HUES64 (cell line): Measurements from ENCODE around the gene KCNG4.

ENCODE experiments used
- H3K27ac ChIP-seq: 2 replicates; pipeline ENCODE4 v1.7.0; 2013; ENCODE audit warnings: low read depth, low read length, inconsistent platforms
- H3K27me3 ChIP-seq: 2 replicates; pipeline ENCODE4 v1.6.1; 2013; ENCODE audit warnings: mild to moderate bottlenecking, low read length; ENCODE audit not compliant: insufficient read depth
- H3K36me3 ChIP-seq: 2 replicates; pipeline ENCODE4 v1.6.1; 2013; ENCODE audit warnings: mild to moderate bottlenecking, low read length; ENCODE audit not compliant: insufficient read depth
- H3K4me1 ChIP-seq: 2 replicates; pipeline ENCODE4 v1.6.1; 2013; ENCODE audit warnings: mild to moderate bottlenecking, low read length, moderate library complexity; ENCODE audit not compliant: insufficient read depth
- H3K4me3 ChIP-seq: 2 replicates; pipeline ENCODE4 v1.5.1; 2013; ENCODE audit warnings: mild to moderate bottlenecking, low read length, moderate library complexity
- H3K9ac ChIP-seq: 2 replicates; pipeline ENCODE4 v1.6.1; 2013; ENCODE audit warnings: mild to moderate bottlenecking, low read depth, low read length
- H3K9me3 ChIP-seq: 2 replicates; pipeline ENCODE4 v1.6.1; 2013; ENCODE audit warnings: low read depth, low read length; ENCODE audit not compliant: insufficient read depth
- WGBS: fragments of 150-250, 120-280 bp; methylation state at CpG from one replicate; pipeline ENCODE4 v1.1.7; 2013; ENCODE audit warnings: missing lambda C conversion rate; 5-methylcytosine and 5-hydroxymethylcytosine counted together

The KCNG4 gene

DNA sequence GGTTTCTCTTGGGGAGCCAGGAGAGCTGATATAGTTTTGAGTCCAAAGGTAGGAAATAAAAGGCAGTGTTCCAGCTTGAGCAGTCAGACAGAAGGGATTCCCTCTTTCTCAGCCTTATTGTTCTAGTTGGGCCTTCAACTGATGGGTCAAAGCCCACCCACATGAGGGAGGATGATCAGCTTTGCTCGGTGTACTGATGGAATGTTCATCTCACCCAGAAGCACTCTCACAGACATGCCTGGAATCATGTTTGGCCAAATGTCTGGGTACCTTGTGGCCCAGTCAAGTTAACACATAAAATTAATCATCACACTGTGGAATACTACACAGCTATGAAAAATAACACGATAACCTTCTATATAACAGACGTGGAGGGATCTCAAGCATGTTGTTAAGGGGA, 23.1 kb upstream of the KCNG4 start:
- H3K4me1 ChIP-seq: no peaks in the 10 kb centered on the region
- no peaks in the 10 kb centered on the region for H3K9me3 ChIP-seq
- H3K4me3 ChIP-seq: no peak overlapping the region
- 96% methylated on average over 1 of the region's 3 CpGs for WGBS
- H3K36me3 ChIP-seq: no peaks in the 10 kb centered on the region
- H3K27me3 ChIP-seq: no peaks in the 10 kb centered on the region
- no peak overlapping the region for H3K27ac ChIP-seq
- no peak overlapping the region for H3K9ac ChIP-seq

DNA sequence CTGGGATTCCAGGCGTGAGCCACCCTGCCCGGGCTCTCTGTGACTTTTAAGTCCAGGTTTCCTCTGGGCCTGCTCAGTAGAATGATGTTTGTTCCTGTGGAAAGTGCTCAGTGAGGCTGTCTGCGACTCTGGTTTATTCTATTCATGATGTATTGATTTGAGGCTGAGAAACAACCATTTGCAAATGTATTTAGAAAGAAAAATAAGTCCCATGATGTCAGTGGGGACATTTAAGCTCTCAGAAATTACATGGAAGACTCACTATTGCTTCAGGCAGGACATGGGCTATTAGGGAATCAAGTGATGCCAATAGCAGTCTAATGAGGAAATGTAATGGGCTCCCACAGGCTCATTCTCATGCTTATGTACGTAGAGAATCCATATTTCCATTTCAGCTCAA, 22.2 kb upstream of the KCNG4 start:
- no peaks in the 10 kb centered on the region for H3K9me3 ChIP-seq
- H3K36me3 ChIP-seq: no peaks in the 10 kb centered on the region
- no peaks in the 10 kb centered on the region for H3K4me1 ChIP-seq
- H3K27ac ChIP-seq: no peak overlapping the region
- H3K9ac ChIP-seq: no peak overlapping the region
- H3K4me3 ChIP-seq: no peak overlapping the region
- no peaks in the 10 kb centered on the region for H3K27me3 ChIP-seq
- WGBS: 93% methylated on average over 3 of the region's 4 CpGs

DNA sequence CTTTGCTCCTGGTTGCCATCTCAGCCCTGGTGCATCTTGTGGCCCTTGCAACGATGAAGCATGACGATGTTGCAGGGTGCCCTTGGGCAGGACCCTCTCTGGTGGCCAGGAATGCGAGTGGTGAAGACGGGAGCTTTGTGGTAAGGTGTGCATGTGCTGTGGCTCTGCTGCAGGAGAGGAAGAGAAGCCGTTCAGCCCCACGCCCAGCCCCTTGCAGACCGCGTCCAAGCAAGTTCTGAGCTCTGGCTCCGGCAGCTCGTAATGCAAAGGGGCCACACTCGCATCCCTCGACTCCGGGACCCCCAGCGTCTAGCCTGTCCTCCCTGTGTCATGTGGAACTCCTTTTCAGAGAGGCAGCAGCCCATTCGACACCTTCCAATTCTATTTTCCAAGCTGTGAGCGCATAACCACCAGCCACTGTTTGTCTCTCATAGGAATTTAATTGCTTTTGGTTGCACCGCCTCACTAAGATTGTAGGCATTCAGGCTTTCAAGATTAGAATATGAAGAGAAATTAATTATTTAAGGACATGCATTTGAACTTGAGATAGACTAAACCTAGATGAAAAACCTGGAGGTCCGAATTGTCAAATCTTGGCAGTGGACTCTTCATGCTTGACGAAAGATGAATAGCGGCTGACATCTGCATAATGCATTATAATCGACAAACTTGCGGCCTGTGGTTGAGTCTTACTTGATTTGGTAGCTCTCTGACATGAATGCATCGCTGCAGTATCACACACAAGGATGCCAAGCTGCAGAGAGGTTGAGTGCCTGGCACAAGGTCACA, 21.1 kb upstream of the KCNG4 start:
- no peak overlapping the region for H3K27ac ChIP-seq
- H3K27me3 ChIP-seq: no peaks in the 10 kb centered on the region
- H3K9ac ChIP-seq: no peak overlapping the region
- H3K36me3 ChIP-seq: no peaks in the 10 kb centered on the region
- no peaks in the 10 kb centered on the region for H3K9me3 ChIP-seq
- WGBS: 92% methylated on average over 23 of the region's 23 CpGs
- H3K4me3 ChIP-seq: no peak overlapping the region
- H3K4me1 ChIP-seq: no peaks in the 10 kb centered on the region

DNA sequence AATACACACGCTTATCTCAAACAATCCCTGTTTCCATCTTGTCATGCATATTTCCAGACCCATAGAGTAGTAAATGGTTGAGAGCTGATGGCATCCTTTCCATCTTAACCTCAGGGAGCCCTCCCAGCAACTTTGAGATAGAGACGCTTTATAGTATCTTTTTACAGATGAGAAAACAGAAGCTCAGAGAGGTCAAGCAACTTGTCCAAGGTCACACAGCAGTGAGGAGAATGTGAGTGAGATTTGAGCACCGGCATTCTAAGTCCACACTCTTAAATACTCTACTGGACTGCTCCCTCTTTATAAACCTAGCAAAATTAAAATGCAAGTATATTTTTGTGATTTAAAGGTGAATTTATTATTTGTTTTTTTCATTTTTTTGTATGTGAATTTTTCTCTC, 19.9 kb upstream of the KCNG4 start:
- H3K27me3 ChIP-seq: no peaks in the 10 kb centered on the region
- H3K9me3 ChIP-seq: no peaks in the 10 kb centered on the region
- WGBS: 100% methylated on average over 1 of the region's 3 CpGs
- no peak overlapping the region for H3K27ac ChIP-seq
- no peak overlapping the region for H3K4me3 ChIP-seq
- H3K4me1 ChIP-seq: no peaks in the 10 kb centered on the region
- no peak overlapping the region for H3K9ac ChIP-seq
- H3K36me3 ChIP-seq: no peaks in the 10 kb centered on the region

DNA sequence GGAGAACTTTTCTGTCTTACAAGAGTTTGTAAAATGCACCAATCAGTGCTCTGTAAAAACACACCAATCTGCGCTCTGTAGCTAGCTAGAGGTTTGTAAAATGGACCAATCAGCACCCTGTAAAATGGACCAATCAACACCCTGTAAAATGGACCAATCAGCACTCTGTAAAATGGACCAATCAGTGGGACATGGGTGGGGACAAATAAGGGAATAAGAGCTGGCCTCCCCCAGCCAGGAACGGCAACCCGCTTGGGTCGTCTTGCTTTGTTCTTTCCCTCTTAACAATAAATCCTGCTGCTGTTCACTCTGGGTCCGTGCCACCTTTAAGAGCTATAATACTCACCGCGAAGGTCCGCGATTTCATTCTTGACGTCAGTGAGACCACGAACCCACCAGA, 18.5 kb upstream of the KCNG4 start:
- Histone ChIP-seq H3K27ac (no peak overlapping the region), H3K4me1 (no peaks in the 10 kb centered on the region), H3K36me3 (no peaks in the 10 kb centered on the region), H3K9ac (no peak overlapping the region), H3K9me3 (no peaks in the 10 kb centered on the region), H3K27me3 (no peaks in the 10 kb centered on the region), H3K4me3 (no peak overlapping the region)
- 91% methylated on average over 11 of the region's 11 CpGs for WGBS

DNA sequence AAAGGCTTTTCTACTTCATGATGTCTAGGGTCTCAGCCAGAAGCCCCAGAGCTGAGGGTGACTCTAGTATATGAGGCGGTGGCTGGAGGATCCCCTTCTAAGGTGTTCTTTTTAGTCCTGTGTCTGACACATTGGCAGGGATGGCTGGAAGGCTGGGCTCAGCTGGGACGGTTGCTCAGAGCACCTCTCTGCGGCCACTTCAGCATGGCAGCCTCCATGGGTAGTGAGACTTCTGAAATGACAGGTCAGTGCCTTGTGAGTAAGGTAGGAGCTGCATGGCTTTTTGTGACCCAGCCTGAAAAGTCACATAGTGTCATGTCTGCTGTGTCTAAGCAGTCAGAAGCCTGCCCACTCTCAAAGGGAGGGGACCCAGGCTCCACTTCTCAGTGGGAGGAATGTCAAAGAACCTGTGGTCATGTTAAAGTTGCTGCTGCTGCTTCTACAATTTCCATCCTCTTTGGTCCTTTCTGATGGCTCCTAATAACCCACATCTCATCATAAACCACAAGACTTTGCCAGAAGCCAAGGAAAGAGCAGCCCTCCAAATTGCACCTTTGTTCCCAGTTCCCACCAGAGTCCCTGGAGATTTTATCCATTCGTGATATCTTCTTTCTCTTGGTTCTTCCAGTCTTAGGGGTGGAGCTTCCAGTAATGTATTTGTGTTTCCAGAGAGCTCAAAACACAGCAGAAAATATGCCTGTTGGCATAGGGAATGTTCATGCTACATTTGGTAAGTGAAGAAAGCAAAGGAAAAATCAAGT, 15.4 kb upstream of the KCNG4 start:
- H3K4me1 ChIP-seq: no peaks in the 10 kb centered on the region
- no peak overlapping the region for H3K27ac ChIP-seq
- H3K27me3 ChIP-seq: no peaks in the 10 kb centered on the region
- no peak overlapping the region for H3K9ac ChIP-seq
- no peaks in the 10 kb centered on the region for H3K9me3 ChIP-seq
- no peaks in the 10 kb centered on the region for H3K36me3 ChIP-seq
- H3K4me3 ChIP-seq: no peak overlapping the region
- 92% methylated on average over 4 of the region's 4 CpGs for WGBS

DNA sequence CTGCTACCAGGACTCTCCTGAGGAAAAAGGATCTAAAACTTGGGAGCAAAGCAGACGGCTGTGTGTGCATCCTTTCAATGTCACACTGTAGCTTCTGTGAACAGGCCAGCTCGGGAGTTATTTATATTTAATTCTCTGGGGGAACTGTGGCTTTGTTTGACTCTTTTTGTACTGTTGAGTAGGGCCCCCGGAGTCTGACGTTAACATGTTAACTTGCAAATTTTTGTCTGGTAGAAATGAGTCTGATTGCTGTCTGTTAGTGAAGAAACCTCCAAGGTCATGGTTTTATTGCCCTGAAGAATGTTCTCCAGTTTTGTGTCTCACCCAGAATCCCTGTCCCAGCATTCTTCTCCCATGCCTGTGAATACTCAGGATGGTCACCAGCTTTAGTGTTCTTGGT, 14.2 kb upstream of the KCNG4 start:
- Histone ChIP-seq H3K9ac (no peak overlapping the region), H3K4me3 (no peak overlapping the region), H3K27ac (no peak overlapping the region), H3K9me3 (no peaks in the 10 kb centered on the region), H3K4me1 (no peaks in the 10 kb centered on the region), H3K27me3 (no peaks in the 10 kb centered on the region), H3K36me3 (no peaks in the 10 kb centered on the region)
- WGBS: 87% methylated on average over 4 of the region's 4 CpGs

DNA sequence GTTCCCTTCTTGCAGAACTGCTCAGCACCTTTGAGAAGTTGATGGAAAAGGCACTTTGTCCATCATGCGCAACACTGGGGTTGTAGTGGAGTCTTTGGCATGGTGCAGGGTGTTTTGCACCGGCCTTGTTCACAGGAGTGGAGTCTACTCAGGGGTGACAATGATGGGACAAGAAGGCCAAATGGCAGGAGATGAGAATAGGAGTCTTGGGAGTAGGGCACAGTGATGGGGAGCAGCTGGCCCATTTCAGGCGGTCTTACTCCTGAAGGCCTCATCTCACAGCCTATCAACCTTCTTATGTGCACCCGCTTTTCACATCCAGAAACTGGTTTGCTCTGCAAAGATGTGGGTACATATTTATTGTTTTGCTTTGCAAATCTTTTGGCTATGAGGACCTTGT, 13.4 kb upstream of the KCNG4 start:
- Histone ChIP-seq H3K4me1 (no peaks in the 10 kb centered on the region), H3K9me3 (no peaks in the 10 kb centered on the region), H3K9ac (no peak overlapping the region), H3K36me3 (no peaks in the 10 kb centered on the region), H3K4me3 (no peak overlapping the region), H3K27ac (no peak overlapping the region), H3K27me3 (no peaks in the 10 kb centered on the region)
- 56% methylated on average over 3 of the region's 4 CpGs for WGBS

DNA sequence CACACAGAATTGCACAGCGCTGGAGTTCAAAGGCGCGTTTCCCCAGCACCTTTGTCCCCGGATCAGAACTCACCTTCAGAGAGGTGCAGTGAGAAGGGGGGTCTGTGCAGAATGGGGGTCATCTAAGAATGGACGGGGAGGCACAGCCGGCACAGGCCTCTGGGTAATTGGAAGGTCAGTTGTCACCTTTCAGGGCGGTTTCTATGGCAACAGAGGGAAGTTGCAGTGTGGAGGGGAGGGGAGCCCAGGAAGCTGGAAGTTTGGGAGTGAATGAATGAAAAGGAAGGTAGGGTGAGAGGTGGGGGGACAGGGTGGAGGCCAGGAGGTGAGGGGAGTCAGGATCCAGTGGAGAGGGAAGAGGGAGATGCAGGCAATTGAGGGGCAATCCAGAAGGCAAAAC, 12.4 kb upstream of the KCNG4 start:
- Histone ChIP-seq H3K27ac (no peak overlapping the region), H3K4me3 (no peak overlapping the region), H3K4me1 (no peaks in the 10 kb centered on the region), H3K9me3 (no peaks in the 10 kb centered on the region), H3K36me3 (no peaks in the 10 kb centered on the region), H3K9ac (no peak overlapping the region), H3K27me3 (no peaks in the 10 kb centered on the region)
- WGBS: 72% methylated on average over 7 of the region's 7 CpGs

DNA sequence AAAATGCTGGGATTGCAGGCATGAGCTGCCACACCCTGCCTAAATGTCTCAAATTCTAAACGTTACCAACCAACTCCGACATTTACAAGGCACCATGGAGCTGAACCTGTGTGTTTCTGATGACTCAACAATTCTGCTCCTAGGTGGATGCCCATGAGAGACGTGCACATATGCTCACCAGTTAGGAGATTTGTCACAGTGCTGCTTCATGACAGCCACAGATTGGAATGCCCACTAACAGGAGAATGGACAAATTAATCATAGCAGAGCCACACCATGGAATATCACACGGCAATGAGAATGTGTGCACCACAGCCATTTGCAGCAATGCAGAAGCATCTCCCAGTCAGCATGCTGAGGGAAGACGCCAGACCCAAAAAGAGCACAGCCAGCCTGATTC, 8.0 kb upstream of the KCNG4 start:
- no peak overlapping the region for H3K4me3 ChIP-seq
- H3K4me1 ChIP-seq: no peaks in the 10 kb centered on the region
- no peaks in the 10 kb centered on the region for H3K36me3 ChIP-seq
- no peaks in the 10 kb centered on the region for H3K9me3 ChIP-seq
- no peak overlapping the region for H3K27ac ChIP-seq
- 88% methylated on average over 5 of the region's 5 CpGs for WGBS
- no peaks in the 10 kb centered on the region for H3K27me3 ChIP-seq
- no peak overlapping the region for H3K9ac ChIP-seq

DNA sequence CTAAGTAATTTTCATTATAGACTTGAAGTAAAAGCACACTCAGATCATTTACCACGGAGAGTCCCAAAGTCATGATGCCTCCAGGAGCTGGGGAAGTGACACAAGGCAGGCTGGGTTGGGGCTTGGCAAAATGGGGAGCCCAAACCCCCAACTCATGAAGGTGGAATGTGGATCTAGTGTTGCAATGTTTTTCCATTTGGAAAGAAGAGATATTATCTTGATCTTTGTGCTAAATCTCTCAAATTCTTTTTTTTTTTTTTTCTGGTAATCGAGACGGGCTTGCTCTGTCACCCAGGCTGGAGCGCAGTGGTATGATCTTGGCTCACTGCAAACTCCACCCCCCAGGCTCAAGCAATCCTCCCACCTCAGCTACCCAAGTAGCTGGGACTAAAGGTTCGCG, 7.5 kb upstream of the KCNG4 start:
- H3K27me3 ChIP-seq: no peaks in the 10 kb centered on the region
- H3K9ac ChIP-seq: no peak overlapping the region
- no peak overlapping the region for H3K4me3 ChIP-seq
- H3K9me3 ChIP-seq: no peaks in the 10 kb centered on the region
- 86% methylated on average over 6 of the region's 6 CpGs for WGBS
- no peaks in the 10 kb centered on the region for H3K4me1 ChIP-seq
- no peaks in the 10 kb centered on the region for H3K36me3 ChIP-seq
- no peak overlapping the region for H3K27ac ChIP-seq
